Measurements from ENCODE around the gene FARP2. TPM values are rescaled to one million over a fixed set of nuclear protein-coding genes. Genes with fewer than 3 reads are reported as not detected.

The FARP2 gene
- total RNA-seq, 1 donor from 2014 or later: 67.7 TPM

DNA sequence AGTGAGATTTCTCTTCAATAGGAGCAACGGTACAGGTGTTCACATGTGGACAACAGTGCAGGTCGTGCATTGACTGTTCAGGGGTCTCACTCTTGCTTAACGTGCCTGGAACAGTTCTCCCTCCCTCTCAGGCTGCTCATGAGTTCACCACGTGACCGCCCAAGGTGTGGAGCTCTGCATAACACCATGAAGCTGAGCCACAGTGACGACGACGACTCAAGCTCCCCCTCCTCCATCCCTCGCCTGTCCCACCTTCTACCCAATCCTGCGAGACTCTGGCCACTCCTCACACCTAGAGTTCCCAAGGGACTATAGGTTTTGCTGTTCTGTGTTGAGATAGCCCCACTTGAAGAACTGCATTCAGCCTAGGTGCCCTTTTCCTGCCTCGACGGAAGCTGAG, 109.5 kb downstream of the FARP2 start:
- TF ChIP-seq, protein P1, sequence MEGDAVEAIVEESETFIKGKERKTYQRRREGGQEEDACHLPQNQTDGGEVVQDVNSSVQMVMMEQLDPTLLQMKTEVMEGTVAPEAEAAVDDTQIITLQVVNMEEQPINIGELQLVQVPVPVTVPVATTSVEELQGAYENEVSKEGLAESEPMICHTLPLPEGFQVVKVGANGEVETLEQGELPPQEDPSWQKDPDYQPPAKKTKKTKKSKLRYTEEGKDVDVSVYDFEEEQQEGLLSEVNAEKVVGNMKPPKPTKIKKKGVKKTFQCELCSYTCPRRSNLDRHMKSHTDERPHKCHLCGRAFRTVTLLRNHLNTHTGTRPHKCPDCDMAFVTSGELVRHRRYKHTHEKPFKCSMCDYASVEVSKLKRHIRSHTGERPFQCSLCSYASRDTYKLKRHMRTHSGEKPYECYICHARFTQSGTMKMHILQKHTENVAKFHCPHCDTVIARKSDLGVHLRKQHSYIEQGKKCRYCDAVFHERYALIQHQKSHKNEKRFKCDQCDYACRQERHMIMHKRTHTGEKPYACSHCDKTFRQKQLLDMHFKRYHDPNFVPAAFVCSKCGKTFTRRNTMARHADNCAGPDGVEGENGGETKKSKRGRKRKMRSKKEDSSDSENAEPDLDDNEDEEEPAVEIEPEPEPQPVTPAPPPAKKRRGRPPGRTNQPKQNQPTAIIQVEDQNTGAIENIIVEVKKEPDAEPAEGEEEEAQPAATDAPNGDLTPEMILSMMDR (IDR thresholded peaks at IDR 0.05; ENCODE audit: partially characterized antibody, unreplicated experiment): no peak
- H3K27ac Mint-ChIP-seq (ENCODE audit: unreplicated experiment): no peak overlapping the region
- no peak for DNase-seq
- peaks cover 2% of the 10 kb centered on the region for H3K9me3 Mint-ChIP-seq (ENCODE audit: unreplicated experiment)
- H3K4me3 Mint-ChIP-seq (ENCODE audit: unreplicated experiment): no peak overlapping the region
- no peaks in the 10 kb centered on the region for H3K4me1 Mint-ChIP-seq (ENCODE audit: low read depth, unreplicated experiment)
- H3K27me3 Mint-ChIP-seq (ENCODE audit: unreplicated experiment): peaks cover 3% of the 10 kb centered on the region
- peaks cover 5% of the 10 kb centered on the region for H3K36me3 Mint-ChIP-seq (ENCODE audit: unreplicated experiment)

DNA sequence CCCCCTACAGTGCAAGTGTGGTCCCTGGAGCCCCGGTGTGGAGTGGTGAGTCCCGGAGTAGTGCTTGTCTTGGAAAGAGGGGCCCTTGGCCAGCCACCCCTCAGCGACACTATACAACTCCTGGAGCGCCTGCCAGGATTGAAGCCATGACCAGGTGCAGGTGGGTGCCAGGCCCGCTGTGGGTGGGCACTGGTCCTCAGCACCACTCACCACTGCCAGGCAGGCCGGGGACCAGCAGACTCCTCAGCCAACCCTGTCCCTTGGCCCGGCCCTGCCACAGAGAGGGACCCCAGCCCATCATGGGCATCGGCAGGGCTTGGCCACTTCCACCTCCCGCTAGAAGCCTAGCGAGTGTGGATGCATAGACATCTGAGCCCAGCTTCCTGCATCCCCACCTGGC, 110.1 kb downstream of the FARP2 start:
- Mint-ChIP-seq H3K9me3 (ENCODE audit: unreplicated experiment) (peaks cover 2% of the 10 kb centered on the region), H3K27ac (ENCODE audit: unreplicated experiment) (no peak overlapping the region), H3K36me3 (ENCODE audit: unreplicated experiment) (peaks cover 11% of the 10 kb centered on the region), H3K4me1 (ENCODE audit: low read depth, unreplicated experiment) (no peaks in the 10 kb centered on the region), H3K27me3 (ENCODE audit: unreplicated experiment) (peaks cover 2% of the 10 kb centered on the region), H3K4me3 (ENCODE audit: unreplicated experiment) (no peak overlapping the region)
- TF ChIP-seq, protein P1 (IDR thresholded peaks at IDR 0.05; ENCODE audit: partially characterized antibody, unreplicated experiment): no peak
- DNase-seq: no peak

DNA sequence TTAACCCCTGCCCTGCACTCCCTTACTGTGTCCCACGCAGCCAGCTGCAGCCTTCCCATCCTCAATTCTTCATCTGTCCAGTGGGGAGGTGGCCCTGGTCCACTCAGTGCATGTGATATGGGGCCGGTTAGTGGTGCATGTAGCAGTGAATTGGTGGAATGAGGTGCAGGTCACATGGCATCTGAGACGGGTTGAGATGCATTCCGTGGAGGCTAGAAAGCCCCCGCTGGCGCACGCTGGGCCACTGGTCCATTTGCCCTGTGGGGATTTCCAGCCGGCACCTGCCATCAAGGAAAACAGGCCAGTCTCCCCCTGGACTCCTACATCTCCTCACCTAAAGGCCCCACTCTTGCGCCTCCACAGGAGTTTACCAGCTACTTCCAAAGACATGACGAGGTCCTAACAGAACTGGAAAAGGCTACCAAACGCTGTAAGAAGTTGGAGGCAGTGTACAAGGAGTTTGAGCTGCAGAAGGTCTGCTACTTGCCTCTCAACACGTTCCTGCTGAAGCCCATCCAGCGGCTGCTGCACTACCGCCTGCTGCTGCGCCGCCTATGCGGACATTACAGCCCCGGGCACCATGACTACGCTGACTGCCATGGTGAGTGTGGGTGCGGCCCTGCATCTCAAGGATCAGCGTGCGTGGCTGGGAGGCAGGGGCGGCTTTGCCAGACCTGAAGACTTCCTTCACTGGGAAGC, 111.8 kb downstream of the FARP2 start:
- Mint-ChIP-seq H3K4me3 (ENCODE audit: unreplicated experiment) (no peak overlapping the region), H3K36me3 (ENCODE audit: unreplicated experiment) (peaks cover 24% of the 10 kb centered on the region), H3K27ac (ENCODE audit: unreplicated experiment) (no peak overlapping the region), H3K27me3 (ENCODE audit: unreplicated experiment) (no peaks in the 10 kb centered on the region), H3K4me1 (ENCODE audit: low read depth, unreplicated experiment) (no peaks in the 10 kb centered on the region), H3K9me3 (ENCODE audit: unreplicated experiment) (peaks cover 8% of the 10 kb centered on the region)
- TF ChIP-seq, protein P1 (IDR thresholded peaks at IDR 0.05; ENCODE audit: partially characterized antibody, unreplicated experiment): no peak
- no peak for DNase-seq

DNA sequence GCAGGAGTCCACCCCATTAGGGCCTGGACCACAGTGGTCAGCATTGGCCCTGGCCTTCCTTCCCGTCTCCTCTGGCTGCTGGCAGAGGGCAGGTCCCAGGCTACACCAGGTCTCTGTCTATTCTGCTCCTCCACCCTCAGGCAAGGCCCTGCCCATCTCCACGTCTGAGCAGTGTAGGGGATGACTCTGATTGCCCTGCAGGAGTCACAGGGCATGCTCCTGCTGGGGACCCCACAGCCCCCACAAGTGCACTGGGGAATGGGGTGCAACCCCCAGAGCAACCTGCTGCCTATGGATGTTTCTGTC, 112.3 kb downstream of the FARP2 start:
- no peak overlapping the region for H3K4me3 Mint-ChIP-seq (ENCODE audit: unreplicated experiment)
- DNase-seq: no peak
- no peak overlapping the region for H3K27ac Mint-ChIP-seq (ENCODE audit: unreplicated experiment)
- peaks cover 29% of the 10 kb centered on the region for H3K36me3 Mint-ChIP-seq (ENCODE audit: unreplicated experiment)
- peaks cover 8% of the 10 kb centered on the region for H3K9me3 Mint-ChIP-seq (ENCODE audit: unreplicated experiment)
- H3K27me3 Mint-ChIP-seq (ENCODE audit: unreplicated experiment): no peaks in the 10 kb centered on the region
- TF ChIP-seq, protein P1 (IDR thresholded peaks at IDR 0.05; ENCODE audit: partially characterized antibody, unreplicated experiment): no peak
- H3K4me1 Mint-ChIP-seq (ENCODE audit: low read depth, unreplicated experiment): no peaks in the 10 kb centered on the region

DNA sequence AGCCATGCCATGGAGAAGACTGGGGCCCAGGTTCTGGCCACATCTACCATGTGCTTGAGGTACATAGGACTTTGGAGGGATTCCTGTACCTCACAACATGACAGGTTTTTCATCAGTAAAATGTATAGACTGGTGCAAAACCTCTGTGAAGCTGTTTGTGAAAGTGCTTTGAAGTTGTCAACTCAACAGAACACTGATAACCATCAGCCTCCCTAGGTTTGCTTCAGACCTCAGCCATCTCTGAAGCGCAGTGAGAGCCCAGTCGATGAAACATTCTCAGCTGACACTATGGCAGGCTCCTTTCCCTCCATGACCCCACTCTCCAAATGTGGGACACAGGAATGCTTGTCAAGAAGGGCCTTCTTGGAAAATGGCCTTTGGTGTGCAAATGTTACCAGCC, 113.7 kb downstream of the FARP2 start:
- no peak overlapping the region for H3K4me3 Mint-ChIP-seq (ENCODE audit: unreplicated experiment)
- no peak for DNase-seq
- H3K36me3 Mint-ChIP-seq (ENCODE audit: unreplicated experiment): peaks cover 29% of the 10 kb centered on the region
- peaks cover 2% of the 10 kb centered on the region for H3K27me3 Mint-ChIP-seq (ENCODE audit: unreplicated experiment)
- no peaks in the 10 kb centered on the region for H3K4me1 Mint-ChIP-seq (ENCODE audit: low read depth, unreplicated experiment)
- TF ChIP-seq, protein P1 (IDR thresholded peaks at IDR 0.05; ENCODE audit: partially characterized antibody, unreplicated experiment): no peak
- no peak overlapping the region for H3K27ac Mint-ChIP-seq (ENCODE audit: unreplicated experiment)
- H3K9me3 Mint-ChIP-seq (ENCODE audit: unreplicated experiment): peaks cover 8% of the 10 kb centered on the region
